ENCODE data around the gene TNFRSF12A.

DNA sequence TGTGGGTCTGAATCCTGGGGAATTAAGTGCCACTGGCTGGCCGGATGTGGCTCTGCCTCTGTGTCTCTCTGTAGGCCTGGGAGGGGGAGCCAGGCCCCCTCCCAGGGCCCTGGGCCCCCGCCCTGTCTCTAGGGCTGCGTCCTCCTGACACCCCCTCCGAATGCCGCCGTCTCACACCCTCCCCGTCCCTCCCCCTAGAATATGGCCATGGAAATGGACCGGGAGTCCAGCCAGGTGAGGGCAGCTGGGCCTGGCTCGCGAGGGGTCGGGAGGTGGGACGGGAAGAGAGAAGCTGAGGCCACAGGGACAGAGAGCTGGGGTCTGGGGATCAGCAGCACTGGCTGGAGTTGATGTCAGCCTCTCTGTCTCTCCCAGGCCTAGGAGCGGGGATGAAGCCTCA, 23.9 kb upstream of the TNFRSF12A start:
- TF ChIP-seq, protein P1, sequence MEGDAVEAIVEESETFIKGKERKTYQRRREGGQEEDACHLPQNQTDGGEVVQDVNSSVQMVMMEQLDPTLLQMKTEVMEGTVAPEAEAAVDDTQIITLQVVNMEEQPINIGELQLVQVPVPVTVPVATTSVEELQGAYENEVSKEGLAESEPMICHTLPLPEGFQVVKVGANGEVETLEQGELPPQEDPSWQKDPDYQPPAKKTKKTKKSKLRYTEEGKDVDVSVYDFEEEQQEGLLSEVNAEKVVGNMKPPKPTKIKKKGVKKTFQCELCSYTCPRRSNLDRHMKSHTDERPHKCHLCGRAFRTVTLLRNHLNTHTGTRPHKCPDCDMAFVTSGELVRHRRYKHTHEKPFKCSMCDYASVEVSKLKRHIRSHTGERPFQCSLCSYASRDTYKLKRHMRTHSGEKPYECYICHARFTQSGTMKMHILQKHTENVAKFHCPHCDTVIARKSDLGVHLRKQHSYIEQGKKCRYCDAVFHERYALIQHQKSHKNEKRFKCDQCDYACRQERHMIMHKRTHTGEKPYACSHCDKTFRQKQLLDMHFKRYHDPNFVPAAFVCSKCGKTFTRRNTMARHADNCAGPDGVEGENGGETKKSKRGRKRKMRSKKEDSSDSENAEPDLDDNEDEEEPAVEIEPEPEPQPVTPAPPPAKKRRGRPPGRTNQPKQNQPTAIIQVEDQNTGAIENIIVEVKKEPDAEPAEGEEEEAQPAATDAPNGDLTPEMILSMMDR (IDR thresholded peaks at IDR 0.05): no peak
- TF ChIP-seq EZH2 (IDR thresholded peaks at IDR 0.05) (no peak), EZH2phosphoT487 (IDR thresholded peaks at IDR 0.05) (no peak)
